Measurements from ENCODE around the gene GSTA2.
"Not testable (repeated sequence)": the region's sequence is repeated elsewhere in the genome, so short reads cannot be mapped to it uniquely, and the experiment has no call there.

DNA sequence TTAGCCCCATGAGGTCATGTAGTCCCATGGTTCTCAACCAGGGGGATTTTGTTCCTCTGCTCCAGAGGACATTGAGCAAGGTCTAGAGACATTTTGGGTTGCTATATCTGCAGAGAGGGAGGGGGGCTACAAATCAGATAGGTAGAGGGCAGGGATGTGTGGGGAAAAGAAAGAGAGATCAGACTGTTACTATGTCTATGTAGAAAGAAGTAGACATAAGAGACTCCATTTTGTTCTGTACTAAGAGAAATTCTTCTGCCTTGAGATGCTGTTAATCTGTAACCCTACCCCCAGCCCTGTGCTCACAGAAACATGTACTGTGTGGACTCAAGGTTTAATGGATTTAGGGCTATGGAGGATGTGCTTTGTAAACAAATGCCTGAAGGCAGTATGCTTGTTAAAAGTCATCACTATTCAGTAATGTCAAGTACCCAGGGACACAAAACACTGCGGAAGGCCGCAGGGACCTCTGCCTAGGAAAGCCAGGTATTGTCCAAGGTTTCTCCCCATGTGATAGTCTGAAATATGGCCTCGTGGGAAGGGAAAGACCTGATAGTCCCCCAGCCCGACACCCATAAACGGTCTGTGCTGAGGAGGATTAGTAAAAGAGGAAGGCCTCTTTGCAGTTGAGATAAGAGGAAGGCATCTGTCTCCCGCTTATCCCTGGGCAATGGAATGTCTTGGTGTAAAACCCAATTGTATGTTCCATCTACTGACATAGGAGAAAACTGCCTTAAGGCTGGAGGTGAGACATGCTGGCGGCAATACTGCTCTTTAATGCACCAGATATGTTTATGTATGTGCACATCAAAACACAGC lies 1.4 kb downstream of the GSTA2 start:
- TF ChIP-seq, protein P1, sequence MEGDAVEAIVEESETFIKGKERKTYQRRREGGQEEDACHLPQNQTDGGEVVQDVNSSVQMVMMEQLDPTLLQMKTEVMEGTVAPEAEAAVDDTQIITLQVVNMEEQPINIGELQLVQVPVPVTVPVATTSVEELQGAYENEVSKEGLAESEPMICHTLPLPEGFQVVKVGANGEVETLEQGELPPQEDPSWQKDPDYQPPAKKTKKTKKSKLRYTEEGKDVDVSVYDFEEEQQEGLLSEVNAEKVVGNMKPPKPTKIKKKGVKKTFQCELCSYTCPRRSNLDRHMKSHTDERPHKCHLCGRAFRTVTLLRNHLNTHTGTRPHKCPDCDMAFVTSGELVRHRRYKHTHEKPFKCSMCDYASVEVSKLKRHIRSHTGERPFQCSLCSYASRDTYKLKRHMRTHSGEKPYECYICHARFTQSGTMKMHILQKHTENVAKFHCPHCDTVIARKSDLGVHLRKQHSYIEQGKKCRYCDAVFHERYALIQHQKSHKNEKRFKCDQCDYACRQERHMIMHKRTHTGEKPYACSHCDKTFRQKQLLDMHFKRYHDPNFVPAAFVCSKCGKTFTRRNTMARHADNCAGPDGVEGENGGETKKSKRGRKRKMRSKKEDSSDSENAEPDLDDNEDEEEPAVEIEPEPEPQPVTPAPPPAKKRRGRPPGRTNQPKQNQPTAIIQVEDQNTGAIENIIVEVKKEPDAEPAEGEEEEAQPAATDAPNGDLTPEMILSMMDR (conservative IDR thresholded peaks at IDR 0.05; ENCODE audit: low read length): not testable (repeated sequence)
- TF ChIP-seq EZH2phosphoT487 (IDR thresholded peaks at IDR 0.05; ENCODE audit: borderline replicate concordance, low read depth, low read length): not testable (repeated sequence)

Data from OCI-LY7 (cell line).